ENCODE results near the gene HTR3C. TPM values are rescaled to one million over a fixed set of nuclear protein-coding genes. Genes with fewer than 3 reads are reported as not detected.
A peak's percentile ranks its signal among the peaks of the same experiment; 100 is the strongest.

The HTR3C gene
- total RNA-seq, 1 experiment from 2014 or later, result not detected

GRCh38 chr3:184004476-184004875 lies 48.4 kb upstream of the HTR3C start:
- Histone ChIP-seq H2BK5ac (ENCODE audit: insufficient read length, low read length) (no peak overlapping the region), H2AFZ (ENCODE audit: low read length) (no peak overlapping the region), H3K18ac (ENCODE audit: insufficient read length, low read depth, low read length) (no peak overlapping the region), H4K20me1 (ENCODE audit: control insufficient read depth, insufficient read depth, insufficient read length) (no peaks in the 10 kb centered on the region), H3K4ac (ENCODE audit: low read depth, low read length) (no peak overlapping the region), H2BK12ac (ENCODE audit: insufficient read length, low read depth, low read length) (no peak overlapping the region), H3K79me1 (ENCODE audit: insufficient read depth, low read depth, low read length, poor library complexity, severe bottlenecking) (no peaks in the 10 kb centered on the region), H3K27me3 (ENCODE audit: insufficient read depth, low read length) (no peaks in the 10 kb centered on the region), H2BK20ac (ENCODE audit: low read depth, low read length, poor library complexity, severe bottlenecking) (no peak overlapping the region), H4K91ac (ENCODE audit: insufficient read length, low read depth, low read length) (no peak overlapping the region), H3K23me2 (ENCODE audit: insufficient read length, low read depth, low read length, poor library complexity, severe bottlenecking) (peaks cover 3% of the 10 kb centered on the region), H4K8ac (replicated peaks; ENCODE audit: insufficient read length, low read depth, low read length) (no peak overlapping the region), H2BK120ac (ENCODE audit: low read depth, low read length, poor library complexity, severe bottlenecking) (no peak overlapping the region), H3K4me2 (ENCODE audit: insufficient read depth, insufficient read length, low read length) (no peak overlapping the region), H3K9me3 (ENCODE audit: control insufficient read depth, low read depth, low read length) (no peaks in the 10 kb centered on the region), H3K79me2 (ENCODE audit: insufficient read depth, low read length) (no peaks in the 10 kb centered on the region), H3K4me1 (ENCODE audit: insufficient read depth, low read length) (no peaks in the 10 kb centered on the region), H2BK15ac (ENCODE audit: low read depth, low read length) (no peak overlapping the region), H3K27ac (ENCODE audit: insufficient read length, low read depth, low read length) (no peak overlapping the region), H3K56ac (ENCODE audit: insufficient read length, low read depth, low read length) (no peak overlapping the region), H3T11ph (ENCODE audit: low read length) (no peak overlapping the region), H3K23ac (ENCODE audit: insufficient read length, low read depth, low read length) (no peak overlapping the region), H2AK5ac (ENCODE audit: insufficient read length, low read length) (no peak overlapping the region), H3K9ac (ENCODE audit: extremely low read depth, insufficient read length, low read length) (no peak overlapping the region), H4K5ac (ENCODE audit: insufficient read length, low read depth, low read length) (no peak overlapping the region), H3K14ac (ENCODE audit: insufficient read depth, low read length) (no peak overlapping the region)
- Mint-ChIP-seq H3K4me3 (no peak overlapping the region), H3K27ac (peak overlapping the region in 1 of 3 experiments; percentile 46; a peak in 1 of 7 replicates), H3K9me3 (no peaks in the 10 kb centered on the region), H3K4me1 (peaks cover 10% of the 10 kb centered on the region in 2 experiments), H3K27me3 (ENCODE audit: low read depth) (no peaks in the 10 kb centered on the region), H3K36me3 (ENCODE audit: insufficient read depth in 1 of 3, low read depth in 3 of 3) (peaks cover 3 to 21% (median 6%) of the 10 kb centered on the region in 3 experiments; a peak in 6 of 7 replicates)
- no peak for TF ChIP-seq CTCF (conservative IDR thresholded peaks at IDR 0.05)
- DNase-seq, result no peak
- no CpG with 5 or more reads among the region's 2 CpGs for WGBS (ENCODE audit: extremely low coverage, insufficient read length, low lambda C conversion rate)
